Loucy (cell line): ENCODE data around the gene FDXR.

Experiments used
- CTCF ChIP-seq: fragments of 200-600 bp; sonication (generic); conservative IDR thresholded peaks from 2 replicates; pipeline ENCODE4 v1.5.1; 2014; ENCODE audit warnings: mild to moderate bottlenecking, antibody characterized with exemption, low read length
- EZH2phosphoT487 ChIP-seq: fragments of 200-600 bp; IDR thresholded peaks from 2 replicates; pipeline ENCODE4 v1.6.1; 2018; ENCODE audit warnings: antibody characterized with exemption, mild to moderate bottlenecking, moderate library complexity, borderline replicate concordance

- TF ChIP-seq EZH2phosphoT487 (no peak), CTCF (no peak)
Measured at GRCh38 chr17:74822939-74823367, 49.8 kb downstream of the FDXR start.
